HG02678 (cell line): Measurements from ENCODE around the gene PANK3.

Experiments
- ATAC-seq: cut with Tn5 transposase; IDR thresholded peaks from one replicate; pipeline ENCODE4 v1.9.1; 2021; ENCODE audit warnings: mild to moderate bottlenecking, moderate library complexity; ENCODE audit not compliant: unreplicated experiment

Gene PANK3

GRCh38 chr5:168578538-168579487 is at the start of gene PANK3:
Gene PANK3 (minus strand): TSS chr5:168579368. CDS start chr5:168579283, 85 bp downstream.
- peak; percentile 63 for ATAC-seq

GRCh38 chr5:168624850-168625364 is 45.7 kb upstream of the PANK3 start:
- ATAC-seq: no peak

DNA sequence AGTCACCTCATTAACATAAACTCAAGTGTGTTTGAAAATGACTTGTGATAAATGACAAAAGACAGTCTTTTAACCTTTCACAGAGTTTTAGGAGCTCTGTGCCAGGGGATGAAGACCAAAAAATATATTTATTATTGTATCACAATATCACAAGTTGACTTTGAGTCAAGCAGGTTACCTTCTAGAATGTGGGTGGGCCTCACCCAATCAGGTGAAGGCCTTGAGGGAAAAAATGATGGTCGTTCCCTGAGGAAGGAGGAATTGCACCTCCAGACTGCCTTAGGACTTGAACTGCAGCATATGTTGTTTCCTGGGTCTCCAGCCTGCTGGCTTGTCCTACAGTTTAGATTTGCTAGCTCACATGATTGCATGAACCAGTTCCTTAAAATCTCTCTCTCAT is 41.6 kb upstream of the PANK3 start:
- ATAC-seq: no peak

DNA sequence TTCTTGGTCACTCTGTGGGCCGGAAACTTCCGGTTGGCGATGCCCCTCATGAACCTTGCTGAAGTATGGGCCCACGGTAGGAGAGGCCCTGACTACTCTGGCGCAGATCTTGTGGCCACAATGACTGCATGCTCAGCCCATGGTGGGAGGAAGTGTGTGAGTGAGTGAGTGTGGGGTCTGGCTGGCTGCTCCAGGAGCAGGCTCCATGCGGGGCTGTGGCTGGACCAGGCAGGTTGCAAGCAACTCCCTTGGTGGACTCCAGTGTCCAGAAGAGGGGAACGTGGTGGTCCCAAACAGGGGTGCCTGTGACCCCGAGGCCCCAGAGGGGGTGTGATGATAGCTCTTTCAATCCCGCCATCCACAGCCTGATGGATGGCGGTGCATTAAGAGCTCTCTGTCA is 35.5 kb upstream of the PANK3 start:
- no peak for ATAC-seq

DNA sequence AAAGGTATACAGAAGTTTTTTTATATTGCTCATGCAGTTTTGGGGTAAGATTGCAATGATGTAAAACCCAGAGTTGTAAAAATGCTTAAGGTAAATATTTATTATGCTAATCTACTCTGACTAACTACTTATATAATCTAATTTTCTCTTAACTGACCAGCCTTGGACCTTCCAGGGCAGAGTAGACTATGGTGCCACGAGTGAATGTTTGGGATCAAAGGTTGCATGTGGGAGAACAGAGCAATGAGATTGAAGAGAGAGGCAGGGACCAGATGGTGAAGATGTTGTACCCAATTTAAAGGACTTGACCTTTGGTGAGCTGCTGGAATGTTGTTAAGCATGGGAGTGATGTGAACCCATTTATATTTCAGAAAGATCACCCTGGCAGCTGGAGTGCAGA is 34.8 kb upstream of the PANK3 start:
- no peak for ATAC-seq

DNA sequence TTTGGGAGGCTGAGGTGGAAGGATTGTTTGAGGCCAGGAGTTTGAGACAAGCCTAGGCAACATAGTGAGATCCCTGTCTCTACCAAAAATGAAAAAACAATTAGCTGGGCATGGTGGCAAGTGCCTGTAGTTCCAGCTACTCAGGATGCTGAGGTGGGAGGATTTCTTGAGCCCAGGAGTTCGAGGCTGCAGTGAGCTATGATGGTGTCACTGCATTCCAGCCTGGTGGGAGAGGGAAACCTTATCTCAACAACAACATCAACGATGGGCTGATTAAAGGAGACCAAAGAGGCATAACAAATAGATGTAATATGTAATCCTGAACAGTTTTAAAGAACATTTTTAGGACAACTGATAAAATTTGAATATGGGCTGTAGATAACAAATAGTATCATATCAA is 34.2 kb upstream of the PANK3 start:
- ATAC-seq: no peak

- ATAC-seq: no peak
Measured at GRCh38 chr5:168612996-168613395, 33.8 kb upstream of the PANK3 start.

- ATAC-seq: no peak
Measured at GRCh38 chr5:168612123-168612522, 33.0 kb upstream of the PANK3 start.

- ATAC-seq: no peak
Measured at GRCh38 chr5:168611165-168611564, 32.0 kb upstream of the PANK3 start.

DNA sequence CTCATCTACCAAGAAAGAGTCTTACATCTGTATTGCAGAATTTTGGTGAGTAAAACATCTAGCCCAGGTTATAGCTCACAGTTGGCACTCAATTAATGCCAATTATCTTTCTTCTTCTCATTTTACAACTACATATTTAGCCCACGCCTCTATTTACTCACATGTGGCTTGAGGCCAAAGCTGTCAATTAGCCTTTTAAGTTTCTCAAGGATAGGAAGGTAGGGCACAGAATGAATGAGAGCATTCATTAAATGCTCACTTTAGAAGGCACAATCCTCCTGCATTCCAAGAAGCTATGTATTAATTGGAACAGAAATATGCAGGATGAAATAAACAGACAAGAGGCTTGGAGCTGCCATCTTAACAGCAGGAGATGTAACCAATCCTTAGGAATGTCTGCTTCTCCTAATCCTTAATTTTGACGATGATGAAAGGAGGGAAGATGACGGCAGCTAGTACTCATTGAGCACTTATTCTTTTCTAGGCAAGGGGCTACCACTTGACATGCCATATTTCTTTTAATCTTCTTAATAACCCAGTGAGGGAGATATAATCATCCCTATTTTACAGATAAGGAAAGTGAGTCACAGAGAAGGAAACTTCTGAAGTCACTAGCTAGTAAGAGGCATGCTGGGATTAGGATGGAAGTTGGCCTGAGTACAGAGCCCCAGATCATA is 30.8 kb upstream of the PANK3 start:
- no peak for ATAC-seq

GRCh38 chr5:168608821-168609220 is 29.7 kb upstream of the PANK3 start:
- no peak for ATAC-seq

- ATAC-seq: peak; percentile 23
Measured at GRCh38 chr5:168608386-168608785, 29.2 kb upstream of the PANK3 start.

DNA sequence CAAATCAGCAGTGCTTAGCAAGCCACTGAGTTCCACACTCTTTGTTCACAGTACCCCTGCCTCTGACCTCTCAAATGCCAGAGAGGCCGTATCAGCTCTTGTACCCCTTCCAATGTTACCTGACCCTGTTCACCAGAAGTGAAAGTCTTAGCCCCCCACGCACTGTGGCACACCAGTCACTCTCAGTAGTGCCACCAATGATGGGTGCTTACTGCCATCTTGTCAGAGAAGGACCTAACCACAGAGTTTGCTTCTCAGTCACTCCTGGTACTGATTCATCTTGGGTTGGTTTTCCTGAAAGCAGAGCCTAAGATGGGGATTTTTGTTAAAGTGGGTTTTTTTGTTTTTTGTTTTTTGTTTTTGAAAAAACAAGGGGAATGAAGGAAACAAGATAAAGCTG is 28.8 kb upstream of the PANK3 start:
- peak; percentile 69 for ATAC-seq

DNA sequence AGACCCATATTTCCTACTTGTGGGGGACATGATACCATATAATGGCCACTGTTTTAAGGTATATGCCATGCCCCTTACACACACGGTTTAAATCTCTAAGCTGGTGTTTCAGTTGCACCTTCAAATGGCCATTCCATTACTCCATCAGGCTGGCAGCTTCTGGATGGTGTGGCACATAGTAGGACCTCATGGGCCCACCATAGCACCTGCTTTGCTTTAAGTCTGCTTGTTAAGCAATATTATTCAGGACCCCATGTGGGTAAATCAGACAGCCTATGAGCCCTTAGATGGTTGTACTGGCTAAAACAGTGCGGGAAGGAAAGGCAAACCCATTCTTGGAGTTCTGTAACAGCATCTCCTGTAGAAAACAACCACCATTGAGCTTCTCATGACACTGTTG is 27.4 kb upstream of the PANK3 start:
- ATAC-seq: no peak

- ATAC-seq: no peak
Measured at GRCh38 chr5:168604436-168604835, 25.3 kb upstream of the PANK3 start.

DNA sequence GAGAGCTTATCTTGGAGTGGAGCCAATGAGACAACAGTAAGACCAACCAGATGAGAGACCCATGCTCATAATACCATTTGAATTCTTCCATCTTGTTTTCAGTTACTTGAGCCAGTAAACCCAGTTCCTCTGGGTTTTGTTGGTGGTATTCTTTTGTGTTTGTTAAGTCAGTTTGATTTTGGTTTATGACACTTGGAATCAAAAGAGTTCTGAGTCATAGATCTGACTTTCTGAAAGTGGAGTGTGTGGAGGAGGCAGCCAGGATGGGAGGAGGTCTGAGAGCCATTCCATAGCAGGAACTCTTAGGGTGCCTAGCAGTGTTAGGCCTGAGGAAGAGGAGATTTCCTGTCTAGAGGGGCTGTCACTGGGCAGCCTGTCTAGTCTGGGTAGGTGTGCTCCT is 24.6 kb upstream of the PANK3 start:
- no peak for ATAC-seq

- no peak for ATAC-seq
Measured at GRCh38 chr5:168602517-168602916, 23.3 kb upstream of the PANK3 start.

DNA sequence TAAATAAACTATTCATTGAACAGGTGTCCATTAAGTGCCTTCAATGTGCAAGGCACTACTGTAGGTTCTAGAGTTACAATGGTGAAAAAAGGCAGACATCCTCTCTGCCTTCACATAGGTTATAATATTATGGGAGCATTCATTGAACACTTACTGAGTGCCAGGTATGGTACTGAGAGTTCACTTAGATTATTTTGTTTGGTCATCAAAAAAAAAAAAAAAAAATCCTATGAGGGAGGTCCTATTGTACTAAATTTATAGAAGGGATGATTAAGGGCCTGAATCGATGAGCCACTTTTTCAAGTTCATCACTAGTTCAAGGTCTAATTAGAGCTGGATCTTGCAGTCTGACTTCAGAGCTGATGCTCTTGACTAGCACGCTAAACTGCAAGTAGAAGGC is 22.8 kb upstream of the PANK3 start:
- ATAC-seq: no peak

DNA sequence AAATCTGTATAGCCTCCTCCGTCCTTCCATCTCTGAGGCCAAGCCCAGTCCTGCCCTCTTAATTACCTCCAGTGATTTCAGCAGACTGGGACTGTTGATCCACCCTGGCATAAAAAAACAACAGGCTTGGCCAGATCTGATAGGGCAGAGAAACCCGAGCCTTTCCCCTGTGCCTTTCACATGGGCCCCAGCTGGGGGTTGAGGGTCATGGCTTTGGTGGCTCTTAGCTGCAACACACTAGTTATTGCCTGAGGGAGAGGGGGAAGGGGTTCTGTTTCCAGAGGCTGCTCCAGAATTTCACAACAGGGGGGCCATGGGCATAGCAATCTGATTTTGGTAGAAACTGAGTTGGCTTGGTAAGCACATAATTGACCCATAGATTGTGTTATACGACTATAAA is 21.2 kb upstream of the PANK3 start:
- no peak for ATAC-seq

GRCh38 chr5:168599826-168600225 is 20.7 kb upstream of the PANK3 start:
- ATAC-seq: no peak

- no peak for ATAC-seq
Measured at GRCh38 chr5:168598639-168599038, 19.5 kb upstream of the PANK3 start.

GRCh38 chr5:168596927-168597326 is 17.8 kb upstream of the PANK3 start:
- no peak for ATAC-seq
